ENCODE data around the gene MARK3. TPM values are rescaled to one million over a fixed set of nuclear protein-coding genes. Genes with fewer than 3 reads are reported as not detected.

MARK3 gene
- total RNA-seq, 1 donor from 2014 or later: 72.3 TPM

GRCh38 chr14:103535891-103536565 is 150.8 kb downstream of the MARK3 start:
- no peak for DNase-seq (ENCODE audit: low spot score)

GRCh38 chr14:103536693-103537092 is 151.5 kb downstream of the MARK3 start:
- no peak for DNase-seq (ENCODE audit: low spot score)

DNA sequence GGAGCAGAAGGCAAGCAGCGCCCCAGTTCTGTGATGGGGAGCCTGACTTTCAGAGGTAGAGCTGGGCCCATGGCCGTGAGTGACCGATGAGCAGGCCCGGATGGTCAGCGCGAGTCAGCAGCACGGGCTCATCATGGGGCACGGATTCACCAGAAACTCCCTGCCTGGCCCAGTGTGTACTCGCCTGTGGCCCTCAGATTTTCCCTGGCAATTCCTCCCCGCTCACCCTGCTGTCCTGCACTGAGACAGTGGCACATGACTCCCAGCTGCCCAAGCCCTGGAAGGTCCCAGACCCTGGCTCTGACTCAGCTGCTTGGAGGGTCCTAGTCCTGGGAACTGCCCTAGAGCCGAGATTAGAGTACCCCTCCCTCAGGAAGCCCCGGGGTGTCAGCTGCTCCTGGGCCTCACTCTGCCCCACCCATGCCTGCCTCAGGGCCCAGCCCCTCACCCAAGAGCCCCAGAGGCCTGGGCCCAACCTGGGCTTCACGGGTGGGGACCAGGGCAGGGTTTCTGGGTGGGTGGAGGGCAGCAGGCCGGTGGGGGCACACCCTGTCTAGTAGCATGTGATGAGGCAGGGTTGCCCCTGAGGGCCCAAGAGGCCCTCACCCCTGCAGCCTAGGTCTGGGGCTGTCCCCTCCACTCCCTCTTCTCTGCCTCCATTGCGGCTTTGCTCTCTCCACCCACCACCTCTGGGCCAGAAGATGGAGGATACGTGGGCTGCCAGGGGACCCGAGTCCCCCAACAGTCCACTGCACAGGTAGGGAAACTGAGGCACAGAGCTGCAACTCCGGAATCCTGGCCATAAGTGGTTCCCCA is 152.2 kb downstream of the MARK3 start:
- no peak for DNase-seq (ENCODE audit: low spot score)

DNA sequence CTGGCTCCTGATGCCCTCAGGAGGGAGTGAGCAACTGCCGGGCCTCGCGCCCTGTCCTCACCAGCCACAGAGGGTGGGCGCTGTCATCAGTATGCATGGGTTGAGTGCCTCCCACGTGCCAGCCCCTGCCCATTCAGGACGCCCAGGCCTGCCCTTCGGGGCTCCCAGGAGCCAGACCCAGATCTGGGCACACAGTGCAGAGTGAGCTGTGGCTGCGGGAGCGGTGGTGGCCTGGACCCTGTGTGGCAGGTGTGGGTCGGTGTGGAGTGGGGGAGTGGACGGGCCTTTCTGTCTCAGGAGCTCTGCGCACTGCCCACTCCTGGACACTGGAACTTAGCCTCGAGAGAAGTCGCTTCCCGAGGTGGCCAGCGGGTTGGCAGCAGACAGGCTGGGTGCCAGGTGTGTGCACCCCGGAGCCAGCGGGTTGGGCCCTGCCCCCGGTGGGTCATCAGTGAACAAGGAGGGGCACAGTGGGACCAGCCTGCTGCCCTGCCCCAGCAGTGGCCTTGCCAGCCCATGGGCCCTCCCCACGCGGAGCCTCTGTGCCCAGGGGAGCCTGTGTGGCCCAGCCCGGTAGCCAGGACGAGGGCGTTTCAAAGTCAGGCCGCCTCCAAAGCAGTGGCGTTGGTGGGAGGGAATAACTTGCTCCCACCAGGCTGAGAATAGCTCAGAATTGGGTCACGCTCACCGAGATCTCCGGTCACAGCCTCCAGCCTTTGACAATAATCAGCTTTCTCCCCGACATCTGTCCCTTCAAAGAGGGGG is 153.3 kb downstream of the MARK3 start:
- DNase-seq (ENCODE audit: low spot score): no peak

GRCh38 chr14:103539056-103539825 is 154.0 kb downstream of the MARK3 start:
- no peak for DNase-seq (ENCODE audit: low spot score)

GRCh38 chr14:103540821-103541708 is 155.8 kb downstream of the MARK3 start:
- DNase-seq (ENCODE audit: low spot score): no peak

- DNase-seq (ENCODE audit: low spot score): no peak
These were observed 156.7 kb downstream of the MARK3 start for GRCh38 chr14:103541709-103542604.

DNA sequence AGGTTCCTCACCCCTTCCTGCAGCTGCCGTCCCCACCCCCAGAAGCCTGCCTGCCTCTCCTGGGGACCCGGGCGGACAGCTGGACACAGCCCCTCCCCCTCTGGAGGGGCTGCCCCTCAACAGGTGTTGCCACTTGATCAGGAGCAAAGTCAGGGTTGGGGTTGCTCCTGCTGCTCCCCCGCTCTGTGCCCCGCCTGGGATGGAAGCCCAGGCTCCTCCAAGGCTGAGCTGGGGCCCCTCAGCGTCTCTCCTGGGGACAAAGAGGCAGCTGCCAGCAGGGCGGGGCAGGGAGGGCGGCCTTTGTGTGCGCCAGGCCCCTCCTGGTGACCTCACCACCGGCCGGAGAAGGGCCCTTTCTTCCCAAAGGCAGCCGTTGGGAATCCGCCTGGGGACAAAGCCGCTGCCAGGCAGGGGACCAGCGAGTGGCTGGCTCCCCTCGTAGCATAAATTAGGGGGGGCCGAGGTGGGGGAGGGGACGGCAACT is 157.4 kb downstream of the MARK3 start:
- no peak for DNase-seq (ENCODE audit: low spot score)

DNA sequence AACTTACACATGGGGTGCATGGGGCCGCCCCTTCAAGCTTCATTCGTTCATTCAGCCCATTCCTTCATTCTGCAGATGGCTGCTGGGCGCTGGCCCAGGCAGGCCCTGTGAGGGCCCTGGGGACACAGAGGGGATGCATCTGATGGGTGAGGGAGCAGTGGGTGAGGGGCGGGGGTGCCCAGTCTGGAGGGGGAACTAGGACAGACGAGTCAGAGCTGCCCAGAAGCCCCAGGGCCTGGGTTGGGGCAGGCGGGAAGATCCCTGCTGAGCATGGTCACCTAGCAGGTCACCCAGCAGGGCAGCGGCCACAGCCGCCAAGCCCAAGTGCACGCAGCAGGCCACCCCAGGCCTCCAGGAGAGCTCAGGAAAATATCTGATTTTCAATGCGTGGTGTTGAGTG is 157.9 kb downstream of the MARK3 start:
- DNase-seq (ENCODE audit: low spot score): no peak

DNA sequence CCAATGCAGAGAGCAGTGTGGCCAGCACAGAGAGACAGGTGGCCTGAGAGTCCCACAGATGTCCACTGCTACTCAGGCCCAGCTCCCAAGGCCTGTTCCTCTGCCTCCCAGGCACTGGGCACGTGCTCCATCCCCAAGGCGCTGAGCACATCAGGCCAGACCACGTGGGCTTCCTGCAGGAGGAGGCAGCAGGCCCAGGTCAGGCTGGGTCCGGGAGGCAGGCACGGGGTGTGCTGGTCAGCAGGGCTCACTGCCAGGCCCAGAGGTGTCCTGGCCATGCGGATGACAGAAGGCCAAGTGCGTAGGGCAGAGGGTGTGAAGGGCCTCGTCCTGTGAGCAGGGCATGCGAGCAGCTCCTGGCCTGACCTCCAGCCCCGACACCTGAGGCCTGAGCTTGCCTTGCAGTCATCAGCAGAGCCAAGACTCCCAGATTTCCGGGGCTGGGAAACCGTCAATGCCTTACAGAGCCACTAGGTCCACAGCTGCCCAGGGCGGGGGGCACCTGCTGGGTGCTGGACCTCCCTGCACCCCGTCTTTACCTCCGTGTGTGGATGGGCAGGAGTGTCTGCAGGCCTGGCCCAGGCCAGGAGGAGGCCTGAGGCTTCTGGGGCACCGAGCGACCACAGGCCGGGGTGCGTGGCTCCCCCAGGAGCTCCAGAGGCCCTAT is 158.6 kb downstream of the MARK3 start:
- no peak for DNase-seq (ENCODE audit: low spot score)

GRCh38 chr14:103544388-103545218 is 159.4 kb downstream of the MARK3 start:
- DNase-seq (ENCODE audit: low spot score): no peak

DNA sequence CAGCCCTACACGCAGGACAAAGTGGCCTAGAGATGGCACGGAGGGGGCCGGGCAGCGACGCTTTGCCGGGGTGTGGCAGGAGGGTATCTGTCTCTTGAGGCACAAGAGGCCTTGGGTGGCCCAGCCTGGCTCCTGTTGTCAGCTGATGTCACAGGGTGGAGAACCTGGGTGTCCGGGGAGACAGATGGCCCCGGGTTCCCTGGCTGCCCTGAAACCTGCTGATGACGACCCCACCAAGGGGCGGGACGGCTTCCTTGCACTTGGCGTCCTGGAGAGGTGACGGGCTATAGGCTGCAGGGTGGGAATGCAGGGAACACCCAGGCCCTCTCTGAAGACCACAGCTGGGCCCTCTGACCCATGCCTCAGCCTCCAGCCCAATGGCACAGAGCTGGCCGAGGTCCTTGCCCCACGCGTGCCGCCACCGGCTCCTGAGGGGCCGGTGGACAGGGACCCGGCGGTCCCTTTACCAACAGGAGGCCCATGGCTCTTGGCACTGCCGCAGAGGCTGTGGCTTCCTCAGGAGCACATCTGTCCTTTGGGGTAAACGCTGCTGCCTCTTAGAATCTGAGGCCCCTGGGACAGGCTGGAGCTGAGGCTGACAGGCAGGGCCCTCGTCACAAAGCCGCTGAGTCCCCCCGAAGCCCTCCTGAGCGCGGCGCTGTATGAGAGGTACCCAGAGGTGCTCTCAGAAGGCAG is 160.2 kb downstream of the MARK3 start:
- DNase-seq (ENCODE audit: low spot score): no peak

DNA sequence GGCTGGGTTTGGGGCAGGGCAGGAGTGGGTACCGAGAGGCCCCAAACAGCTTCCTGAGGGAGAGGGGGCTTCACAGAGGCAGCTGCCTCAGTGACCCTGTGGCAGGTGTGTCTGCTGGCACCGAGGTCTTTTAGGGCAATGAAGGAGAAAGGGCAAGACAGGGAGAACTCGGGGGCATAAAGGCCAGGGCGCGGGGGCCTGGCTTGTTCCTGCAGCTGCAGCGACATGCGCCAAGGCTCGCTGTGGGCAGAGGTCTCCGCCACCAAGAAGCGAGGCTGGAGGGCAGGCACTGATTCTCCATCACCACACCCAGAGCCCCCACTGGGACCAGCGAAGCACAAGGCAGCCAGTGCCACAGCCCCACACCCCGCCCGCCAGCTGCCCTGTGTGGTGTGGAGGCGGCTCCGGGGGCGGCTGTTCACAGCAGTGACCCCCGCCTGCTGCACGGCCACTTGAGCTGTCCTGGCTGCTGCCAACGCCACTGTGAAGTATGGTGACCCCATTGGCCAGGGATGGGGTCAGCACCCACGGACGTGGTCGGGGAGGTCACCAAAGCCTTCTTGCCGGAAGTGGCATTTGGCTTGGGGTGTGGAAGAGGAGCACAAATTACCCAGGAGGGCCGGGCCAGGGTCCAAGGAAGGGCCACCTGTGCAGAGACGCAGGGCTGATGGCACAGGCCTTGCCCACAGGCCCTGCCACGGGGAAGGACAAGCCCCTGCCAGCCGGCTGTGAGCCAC is 160.9 kb downstream of the MARK3 start:
- no peak for DNase-seq (ENCODE audit: low spot score)

DNA sequence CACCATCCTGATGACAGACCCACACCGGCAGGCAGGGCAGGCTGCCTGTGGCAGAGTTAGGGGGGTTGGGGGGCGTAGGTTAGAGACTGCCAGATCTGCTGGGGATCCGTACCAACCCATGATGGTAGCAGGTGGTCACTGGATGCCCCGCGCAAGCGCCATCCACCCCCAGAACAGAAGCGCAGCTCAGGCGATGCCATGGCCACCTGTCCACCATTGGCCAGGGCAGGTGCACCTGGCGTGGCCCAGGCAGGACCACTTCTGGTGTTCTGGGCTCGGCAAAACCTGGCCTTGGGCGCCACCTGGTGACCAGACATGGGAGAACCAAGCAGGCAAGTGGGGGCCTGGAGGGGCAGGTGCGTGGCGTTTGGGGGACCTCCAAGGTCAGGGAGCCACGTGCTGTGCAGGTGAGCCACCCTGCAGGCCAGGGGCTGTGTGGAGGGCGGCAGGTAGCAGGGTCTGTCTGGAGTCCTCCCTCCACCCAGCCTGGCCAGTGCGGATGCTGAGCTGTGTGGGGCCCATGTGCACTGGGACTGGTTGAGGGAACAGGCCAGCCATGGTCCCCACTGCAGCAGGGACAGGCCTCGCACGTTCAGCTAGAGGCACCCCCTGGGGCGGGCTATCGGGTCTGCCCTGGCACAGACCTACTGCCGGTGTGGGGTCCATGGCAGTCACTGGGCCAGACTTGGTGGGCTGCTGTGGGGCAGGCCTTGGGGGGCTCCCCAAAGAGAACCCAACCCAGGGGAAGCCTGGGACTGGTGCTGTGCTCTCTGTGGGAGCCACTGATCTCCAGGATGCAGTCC is 161.6 kb downstream of the MARK3 start:
- peak; percentile 53 for DNase-seq (ENCODE audit: low spot score)

DNA sequence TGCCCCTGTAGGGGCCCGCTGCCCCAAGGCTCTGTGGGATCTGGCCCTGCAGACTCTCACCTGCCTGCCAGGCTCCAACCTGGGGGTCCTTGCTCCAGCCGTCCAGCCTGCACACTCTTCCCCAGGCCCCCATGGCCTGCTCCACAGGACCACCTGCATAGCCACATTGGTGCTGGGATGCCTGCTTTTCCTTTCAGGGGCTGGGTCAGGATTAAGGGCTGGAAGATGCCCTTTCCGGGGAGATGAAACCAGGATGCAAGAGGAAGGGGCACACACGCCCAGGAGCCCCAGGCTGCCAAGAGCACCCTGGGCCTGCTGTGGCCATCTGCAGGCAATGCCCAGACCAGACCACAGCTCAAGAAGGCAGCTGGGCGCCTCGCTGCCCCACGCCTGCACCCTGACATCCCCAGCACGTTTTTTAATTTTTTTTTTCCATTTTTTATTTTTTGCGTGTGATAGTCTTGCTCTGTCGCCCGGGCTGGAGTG is 162.3 kb downstream of the MARK3 start:
- no peak for DNase-seq (ENCODE audit: low spot score)

All from mucosa of gallbladder (tissue), 1 donor.